GM19240 (cell line): ENCODE data around the gene GINS3.
"Not testable (repeated sequence)": the region's sequence is repeated elsewhere in the genome, so short reads cannot be mapped to it uniquely, and the experiment has no call there.

Experiments used
- DNase-seq: peaks from one replicate; pipeline ENCODE4 v3.0.0; 2011; ENCODE audit warnings: low spot score; ENCODE audit not compliant: insufficient read length

Gene GINS3

DNA sequence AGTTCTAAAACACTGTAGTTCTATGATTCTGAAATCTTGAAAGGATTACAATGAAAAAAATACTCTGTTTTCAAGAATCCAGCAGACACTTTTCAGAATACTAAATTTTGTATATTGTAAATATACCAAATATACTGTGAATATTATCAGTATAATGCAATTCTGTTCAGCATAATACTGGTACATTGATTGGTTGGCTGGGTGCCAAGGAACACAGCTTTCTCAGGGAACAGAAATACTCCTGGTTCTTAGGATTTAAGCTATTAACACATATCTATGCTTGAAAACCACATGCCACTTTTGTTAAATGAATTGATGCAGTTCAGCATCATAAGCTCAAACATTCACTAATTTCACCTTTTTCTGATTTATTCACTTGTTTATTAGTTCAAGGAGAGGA, 2.5 kb upstream of the GINS3 start:
- no peak for DNase-seq

DNA sequence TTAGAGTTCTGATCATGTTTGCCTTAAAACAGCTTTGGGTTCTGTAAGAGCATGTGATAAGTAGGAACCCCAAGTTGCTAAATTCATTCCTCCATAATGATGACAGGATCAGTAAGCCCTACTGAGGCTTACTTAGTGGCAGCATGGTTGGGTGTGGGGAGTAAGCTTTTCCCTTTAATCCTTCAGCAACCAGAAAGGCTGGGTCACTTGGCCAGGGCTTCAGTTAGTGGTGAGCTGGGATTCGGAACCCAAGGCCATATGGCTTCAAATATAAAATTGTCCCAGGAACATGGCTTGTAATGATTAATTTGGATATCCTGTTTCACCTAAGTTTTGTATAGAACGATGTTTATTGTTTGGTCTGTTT, 850 bp downstream of the GINS3 start:
- no peak for DNase-seq

DNA sequence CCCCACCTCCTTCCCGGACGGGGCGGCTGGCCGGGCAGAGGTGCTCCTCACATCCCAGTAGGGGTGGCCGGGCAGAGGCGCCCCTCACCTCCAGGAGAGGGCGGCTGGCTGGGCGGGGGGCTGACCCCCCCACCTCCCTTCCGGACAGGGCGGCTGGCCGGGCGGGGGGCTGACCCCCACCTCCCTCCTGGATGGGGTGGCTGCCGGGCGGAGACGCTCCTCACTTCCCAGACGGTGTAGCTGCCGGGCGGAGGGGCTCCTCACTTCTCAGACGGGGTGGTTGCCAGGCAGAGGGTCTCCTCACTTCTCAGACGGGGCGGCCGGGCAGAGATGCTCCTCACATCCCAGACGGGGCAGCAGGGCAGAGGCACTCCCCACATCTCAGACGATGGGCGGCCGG, 4.6 kb downstream of the GINS3 start:
- DNase-seq, result not testable (repeated sequence)

DNA sequence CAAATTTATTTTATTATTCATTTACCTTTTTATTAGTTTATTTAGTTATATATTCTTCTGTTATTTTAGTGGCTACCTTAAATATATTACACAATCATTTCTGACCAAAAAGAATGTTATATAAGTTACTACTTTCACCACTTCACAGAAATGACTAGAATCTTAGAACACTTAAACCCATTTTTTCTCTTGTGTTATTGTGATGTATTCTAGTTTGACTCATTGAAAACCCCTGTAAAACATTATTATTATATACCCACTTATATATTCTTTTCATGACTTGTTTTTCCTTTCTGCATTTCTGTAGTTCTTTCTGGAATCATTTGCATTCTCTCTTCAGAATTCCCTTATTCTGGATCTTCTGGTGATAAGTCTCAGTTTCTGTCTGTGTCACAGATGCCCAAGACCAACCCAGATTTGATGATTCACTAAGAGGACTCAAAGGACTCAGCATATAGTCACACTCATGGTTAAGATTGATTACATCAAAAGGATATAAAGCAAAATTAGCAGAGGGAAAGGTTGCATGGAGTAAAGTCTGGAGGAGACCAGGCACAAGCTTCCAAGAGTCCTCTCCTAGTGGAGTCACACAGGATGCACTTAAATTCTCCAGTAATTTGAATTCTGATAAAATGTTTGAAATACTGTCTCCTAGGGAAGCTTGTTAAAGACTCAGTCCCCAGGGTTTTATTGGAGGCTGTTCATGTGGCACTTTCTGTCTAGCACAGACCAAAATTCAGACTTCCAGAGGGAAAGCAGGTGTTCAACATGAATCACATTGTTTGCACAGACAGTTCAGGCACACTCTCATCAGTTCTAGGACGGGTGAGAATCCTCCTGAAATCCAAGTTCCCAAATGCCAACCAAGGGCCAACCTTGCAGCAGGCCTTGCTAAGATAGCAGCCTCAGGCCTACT, 7.7 kb downstream of the GINS3 start:
- DNase-seq, result no peak

DNA sequence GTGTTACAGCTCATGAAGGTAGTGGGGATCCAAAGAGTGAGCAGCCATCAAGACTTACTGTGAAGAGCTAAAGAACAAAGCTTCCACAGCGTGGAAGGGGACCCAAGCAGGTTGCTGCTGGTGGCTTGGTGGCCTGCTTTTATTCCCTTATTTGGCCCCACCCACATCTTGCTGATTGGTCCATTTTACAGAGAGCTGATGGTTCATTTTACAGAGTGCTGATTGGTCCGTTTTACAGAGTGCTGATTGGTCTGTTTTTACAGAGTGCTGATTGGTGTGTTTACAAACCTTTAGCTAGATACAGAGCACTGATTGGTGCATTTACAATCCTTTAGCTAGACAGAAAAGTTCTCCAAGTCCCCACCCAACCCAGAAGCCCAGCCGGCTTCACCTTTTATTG, 9.0 kb downstream of the GINS3 start:
- DNase-seq, result not testable (repeated sequence)

DNA sequence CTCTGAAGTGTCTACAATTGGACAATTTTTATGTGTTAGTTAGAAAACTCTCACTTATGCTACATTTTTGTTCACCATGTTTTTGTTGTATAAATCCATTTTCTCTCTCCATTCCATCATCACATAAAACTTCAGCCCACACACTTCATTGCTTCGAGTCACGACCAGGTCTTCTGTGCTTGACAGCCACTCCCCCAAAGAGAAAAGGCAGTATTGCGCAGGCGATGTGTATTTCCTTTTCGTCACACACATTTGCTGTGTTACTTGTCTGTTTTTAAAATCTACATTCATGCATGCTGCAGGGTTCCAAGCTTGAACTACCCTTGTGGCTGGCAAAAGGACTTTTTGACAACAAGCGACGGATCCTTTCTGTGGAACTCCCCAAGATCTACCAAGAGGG, 10.5 kb downstream of the GINS3 start:
- no peak for DNase-seq

DNA sequence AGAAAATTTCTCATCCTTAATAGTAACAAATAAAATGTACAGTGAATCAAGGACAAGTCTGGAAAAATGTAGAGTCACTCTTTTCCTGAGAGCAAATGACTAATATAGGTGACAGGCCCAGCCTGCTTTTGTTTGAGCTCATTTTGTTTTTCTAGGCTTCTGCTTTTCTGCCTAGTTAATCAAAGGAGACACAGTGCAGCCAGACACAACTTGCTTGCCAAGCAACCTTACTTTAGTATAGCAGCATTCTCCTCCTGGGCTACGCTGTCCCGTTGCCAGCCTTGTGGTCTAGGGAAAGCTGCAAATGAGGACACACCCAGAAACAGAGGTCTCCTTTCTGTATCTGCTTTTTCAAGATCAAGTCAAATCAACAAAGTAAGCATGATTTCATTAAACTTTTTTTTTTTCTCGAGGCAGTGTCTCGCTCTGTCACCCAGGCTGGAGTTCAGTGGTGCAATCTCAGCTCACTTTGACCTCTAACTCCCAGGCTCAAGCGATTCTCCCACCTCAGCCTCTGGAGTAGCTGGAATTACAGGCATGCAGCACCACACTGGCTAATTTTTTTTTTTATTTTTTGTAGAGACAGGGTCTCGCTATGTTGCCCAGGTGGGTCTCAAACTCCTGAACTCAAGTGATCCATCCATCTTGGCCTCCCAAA, 17.2 kb downstream of the GINS3 start:
- no peak for DNase-seq

DNA sequence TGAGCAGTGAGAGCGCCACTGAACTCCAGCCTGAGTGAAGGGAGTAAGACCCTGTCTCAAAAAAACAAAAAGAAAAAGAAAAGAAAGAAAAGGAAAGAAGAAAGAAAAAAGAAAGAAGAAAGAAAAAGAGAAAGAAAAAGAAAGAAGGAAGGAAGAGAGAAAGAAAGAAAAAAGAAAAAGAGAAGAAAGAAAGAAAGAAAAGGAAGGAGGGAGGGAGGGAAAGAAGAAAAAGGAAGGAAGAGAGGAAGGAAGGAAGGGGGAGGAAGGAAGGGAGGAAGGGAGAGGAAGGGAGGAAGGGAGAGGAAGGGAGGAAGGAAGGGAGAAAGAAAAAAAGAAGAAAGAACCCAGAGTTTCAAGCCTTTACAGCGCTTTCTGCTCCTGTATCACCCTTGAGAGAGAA, 19.1 kb downstream of the GINS3 start:
- no peak for DNase-seq

DNA sequence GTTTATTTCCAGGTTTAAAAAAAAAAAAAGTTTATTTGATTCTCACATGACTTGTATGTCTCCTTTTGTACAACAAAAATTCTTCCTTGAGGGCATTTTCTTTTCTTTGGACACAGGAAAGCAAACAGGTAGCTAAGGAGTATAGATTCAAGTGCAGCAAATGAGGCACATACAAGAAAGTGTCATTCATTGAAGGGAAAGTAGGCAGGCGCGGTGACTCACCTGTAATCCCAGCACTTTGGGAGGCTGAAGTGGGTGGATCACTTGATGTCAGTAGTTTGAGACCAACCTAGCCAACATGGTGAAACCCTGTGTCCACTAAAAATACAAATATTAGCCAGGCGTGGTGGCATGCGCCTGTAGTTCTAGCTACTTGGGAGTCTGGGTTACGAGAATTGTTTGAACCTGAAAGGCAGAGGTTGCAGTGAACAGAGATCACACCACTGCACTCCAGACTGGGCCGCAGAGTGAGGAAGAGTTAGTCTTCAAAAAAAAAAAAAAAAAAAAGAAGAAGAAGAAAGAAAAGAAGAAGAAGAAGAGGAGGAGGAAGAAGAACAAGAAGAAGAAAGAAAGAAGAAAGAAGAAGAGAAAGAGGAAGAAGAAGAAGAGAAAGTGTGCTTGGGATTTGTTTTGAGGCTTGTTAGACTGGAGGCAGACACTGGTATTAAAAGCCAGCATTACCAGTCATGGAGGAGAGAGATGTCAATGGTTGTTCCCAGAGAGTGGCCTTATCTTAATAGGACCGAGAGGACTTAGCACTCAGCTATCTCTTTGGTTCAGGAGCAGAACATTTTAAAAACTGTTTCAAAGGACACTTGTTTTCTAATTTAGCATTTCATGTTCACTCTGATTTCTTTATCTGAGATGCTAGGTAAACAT, 19.7 kb downstream of the GINS3 start:
- DNase-seq, result no peak

DNA sequence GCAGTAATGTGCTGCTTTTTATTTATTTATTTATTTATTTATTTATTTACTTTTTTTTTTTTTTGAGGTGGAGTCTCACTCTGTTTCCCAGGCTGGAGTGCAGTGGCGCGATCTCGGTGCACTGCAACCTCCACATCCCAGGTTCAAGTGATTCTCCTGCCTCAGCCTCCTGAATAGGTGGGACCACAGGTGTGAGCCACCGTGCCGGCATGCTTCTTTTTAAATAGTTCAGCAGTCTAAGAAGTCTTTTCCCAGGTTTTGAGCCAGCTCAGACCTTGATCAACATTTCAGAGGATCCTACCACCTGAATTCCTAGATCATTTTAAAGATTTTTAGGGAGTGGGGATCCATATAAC, 20.3 kb downstream of the GINS3 start:
- DNase-seq, result not testable (repeated sequence)

DNA sequence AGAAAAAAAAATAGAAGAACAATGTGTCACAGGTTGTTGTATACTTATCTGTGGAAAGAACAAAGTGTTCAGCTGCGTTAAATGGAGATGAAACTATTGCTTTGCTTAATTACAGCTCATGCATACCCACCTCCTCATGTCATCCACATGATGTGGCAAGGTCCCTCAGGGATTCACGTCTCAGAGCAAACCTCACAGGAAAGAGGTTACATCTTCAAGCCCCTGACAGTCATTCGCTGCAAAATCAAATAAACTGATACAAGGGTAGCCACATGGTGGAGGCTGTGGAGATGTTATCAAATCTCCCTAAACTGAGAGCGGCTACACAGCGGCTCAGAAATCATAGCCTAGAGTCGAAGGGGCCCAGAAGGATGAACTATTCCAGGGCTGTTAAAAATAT, 21.1 kb downstream of the GINS3 start:
- no peak for DNase-seq

DNA sequence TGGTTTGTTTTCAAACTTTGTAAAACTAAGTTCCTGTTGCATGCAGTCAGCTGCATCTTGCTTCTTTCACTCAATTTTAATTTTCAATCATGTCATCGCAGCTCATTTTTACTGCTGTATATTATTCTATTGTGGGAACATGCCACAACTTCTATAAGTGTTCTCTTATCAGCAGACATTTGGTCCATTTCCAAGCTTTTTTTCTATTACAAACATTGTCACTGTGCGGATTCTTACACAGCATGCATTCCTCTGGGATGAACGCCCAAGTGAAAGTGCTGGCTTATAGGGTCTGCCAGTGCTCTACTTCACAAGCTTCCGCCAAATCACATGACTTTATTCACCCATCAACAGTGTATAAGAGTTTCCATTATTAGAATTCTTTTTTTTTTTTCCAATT, 22.7 kb downstream of the GINS3 start:
- DNase-seq, result no peak

DNA sequence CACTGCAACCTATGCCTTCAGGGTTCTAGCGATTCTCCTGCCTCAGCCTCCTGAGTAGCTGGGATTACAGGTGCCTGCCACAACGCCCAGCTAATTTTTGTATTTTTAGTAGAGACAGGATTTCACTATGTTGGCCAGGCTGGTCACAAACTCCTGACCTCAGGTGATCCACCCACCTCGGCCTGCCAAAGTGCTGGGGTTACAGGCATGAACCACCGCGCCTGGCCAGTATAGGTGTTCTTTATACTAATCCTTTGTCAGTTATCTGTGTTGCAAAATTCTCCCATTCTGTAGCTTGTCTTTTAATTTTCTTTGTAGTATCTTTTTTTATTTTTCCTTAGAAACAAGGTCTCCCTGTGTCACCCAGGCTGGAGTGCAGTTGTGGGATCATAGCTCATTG, 23.7 kb downstream of the GINS3 start:
- DNase-seq, result not testable (repeated sequence)

DNA sequence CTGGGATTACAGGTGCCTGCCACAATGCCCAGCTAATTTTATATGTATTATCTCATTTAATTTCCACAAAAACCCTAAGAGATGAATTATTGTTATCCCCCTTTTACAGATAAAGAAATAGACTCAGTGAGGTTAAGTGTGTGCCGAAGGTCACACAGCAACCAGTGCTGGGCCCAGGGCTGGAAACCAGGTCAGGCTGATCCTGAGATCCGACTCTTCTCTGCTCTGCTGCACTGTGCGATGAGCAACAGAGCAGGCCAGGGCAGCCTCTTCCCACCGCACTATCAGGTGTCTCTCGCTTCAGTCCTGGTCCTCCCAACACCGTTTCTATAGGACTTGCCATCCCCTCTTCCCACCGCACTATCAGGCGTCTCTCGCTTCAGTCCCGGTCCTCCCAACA, 24.8 kb downstream of the GINS3 start:
- no peak for DNase-seq

DNA sequence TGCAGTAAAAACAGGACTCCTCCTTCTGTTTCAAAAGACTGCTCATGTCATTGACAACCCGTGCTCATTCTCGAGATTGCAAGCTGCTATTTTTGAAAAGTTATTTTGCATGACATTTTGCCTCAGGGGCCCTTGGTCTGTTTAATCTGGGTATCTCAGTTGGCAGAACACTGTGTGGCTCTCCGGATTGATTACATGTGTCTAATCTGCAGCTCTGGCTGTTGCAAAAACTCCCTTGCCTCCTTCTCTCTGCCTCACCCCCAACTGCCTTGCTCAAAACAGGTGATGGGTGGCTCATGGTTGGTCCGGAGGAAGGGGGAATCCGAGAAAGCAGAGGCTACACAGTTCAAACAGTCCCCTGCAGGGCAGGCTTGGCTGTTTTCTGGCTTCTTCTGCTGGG, 25.3 kb downstream of the GINS3 start:
- no peak for DNase-seq

DNA sequence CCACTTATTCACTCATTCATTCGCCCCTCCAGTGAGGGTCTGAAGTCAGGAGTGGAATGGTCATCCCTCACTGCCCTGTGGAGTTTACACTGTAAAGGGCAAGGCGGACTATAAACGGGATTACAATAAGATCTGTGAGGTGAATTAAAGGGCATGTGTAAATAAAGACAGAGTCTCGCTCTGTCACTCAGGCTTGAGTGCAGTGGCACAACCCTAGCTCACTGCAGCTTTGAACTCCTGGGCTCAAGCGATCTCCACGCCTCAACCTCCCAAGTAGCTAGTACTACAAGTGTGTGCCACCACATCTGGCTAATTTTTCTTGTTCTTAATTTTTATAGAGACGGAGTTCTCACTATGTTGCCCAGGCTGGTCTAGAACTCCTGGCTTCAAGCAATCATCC, 25.8 kb downstream of the GINS3 start:
- no peak for DNase-seq

DNA sequence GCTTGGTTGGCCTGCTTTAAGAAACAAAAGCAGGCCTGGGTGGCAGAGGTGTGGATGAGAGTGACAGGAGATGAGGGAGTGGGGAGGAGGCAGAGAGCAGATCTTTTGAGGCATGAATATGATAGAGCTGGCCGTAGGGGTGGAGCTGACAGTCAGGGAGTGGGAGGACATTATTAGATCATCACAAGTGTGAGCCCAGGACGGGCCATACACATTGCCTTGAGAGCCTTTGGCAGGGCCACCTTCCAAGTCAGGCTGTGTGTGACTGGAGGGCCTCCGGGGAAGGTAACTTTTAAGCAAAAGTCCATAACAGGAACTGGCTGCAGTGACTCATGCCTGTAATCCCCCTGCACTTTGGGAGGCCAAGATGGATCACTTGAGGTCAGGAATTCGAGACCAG, 26.3 kb downstream of the GINS3 start:
- DNase-seq, result no peak

DNA sequence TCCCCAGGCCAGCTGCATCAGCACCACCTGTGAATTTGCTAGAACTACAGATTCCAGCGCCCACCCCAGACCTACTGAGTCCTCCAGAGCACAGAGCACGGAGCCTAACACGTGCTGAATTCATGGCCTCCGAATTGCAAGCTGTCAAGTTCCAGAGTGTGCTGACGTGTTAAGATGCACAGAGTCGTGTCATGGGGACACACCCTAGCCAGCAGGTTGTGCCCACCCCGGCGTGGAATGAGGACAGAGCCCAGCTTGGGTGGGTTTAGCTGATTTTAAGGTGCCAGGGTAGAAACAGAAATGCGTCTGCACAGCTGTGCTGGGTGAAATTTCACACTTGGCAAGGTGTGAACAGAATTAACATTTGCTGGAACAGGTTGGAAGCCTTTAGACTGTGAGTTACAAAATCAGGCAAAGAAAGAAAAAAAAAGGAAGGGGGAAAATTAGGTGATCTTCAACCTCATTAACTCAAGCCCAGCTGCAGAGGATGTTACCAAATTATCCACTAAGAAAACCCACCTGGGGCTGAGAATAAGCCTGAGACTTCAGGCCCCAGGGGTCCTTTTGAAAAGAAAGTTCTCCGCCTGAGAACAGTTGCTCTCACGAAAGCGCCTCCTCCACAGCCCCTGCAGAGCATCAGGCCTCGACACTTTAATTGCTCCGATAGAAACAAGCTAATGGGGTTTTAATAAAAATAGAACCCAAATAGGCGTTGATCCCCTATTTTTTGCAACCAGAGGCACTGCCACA, 27.1 kb downstream of the GINS3 start:
- DNase-seq, result no peak

DNA sequence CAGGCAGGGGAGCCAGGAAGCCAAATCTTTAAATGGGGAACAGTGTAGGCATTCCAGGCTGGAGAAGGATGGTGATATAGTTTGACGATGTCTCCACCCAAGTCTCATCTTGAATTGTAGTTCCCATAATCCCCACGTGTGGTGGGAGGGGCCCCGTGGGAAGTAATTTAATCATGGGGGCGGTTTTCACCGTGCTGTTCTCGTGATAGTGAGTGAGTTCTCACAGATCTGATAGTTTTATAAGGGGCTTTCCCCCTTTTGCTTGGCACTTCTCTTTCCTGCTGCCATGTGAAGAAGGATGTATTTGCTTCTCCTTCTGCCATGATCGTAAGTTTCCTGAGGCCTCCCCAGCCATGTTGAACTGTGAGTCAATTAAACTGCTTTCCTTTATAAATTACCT, 28.8 kb downstream of the GINS3 start:
- DNase-seq, result no peak

DNA sequence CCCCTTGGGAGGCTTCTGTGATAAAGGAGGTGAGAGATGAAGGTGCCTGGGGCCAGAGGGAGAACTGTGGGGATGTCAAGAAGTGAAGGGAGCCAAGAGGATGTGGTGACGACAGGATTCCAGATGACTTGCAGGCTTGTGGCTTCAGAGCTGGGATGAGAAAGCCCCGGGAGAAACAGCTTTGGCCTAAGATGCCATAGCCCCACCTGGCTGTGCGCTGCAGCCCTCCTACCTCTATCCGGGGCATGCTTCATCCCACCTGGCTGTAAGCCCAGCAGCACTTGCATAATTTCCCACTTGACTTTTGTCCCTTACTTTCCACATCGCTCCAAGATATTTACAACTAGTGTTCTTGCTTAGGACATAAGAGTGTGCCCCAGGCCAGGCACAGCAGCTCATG, 29.3 kb downstream of the GINS3 start:
- no peak for DNase-seq

DNA sequence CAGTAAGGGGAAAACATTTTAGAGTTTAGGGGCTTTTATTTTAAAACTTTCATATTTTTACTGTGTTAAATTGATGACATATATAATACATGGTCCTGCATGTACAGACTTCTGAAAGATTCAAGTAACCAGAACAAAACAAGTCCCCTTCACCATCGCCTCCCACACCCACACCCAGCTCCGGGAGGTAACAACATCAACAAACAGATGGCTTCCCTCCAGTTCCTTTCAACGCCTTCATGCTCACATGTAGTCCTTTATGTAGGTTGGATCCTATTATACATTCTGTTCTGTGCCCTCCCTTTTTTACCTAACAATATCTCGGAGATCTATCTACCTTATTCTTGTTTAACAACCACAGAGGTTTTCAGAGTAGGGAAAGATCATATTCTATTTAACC, 30.5 kb downstream of the GINS3 start:
- DNase-seq, result no peak
